SU-DHL-6 (cell line): Measurements from ENCODE around the gene PLXNB2.

ENCODE experiments used
- H2AFZ ChIP-seq: fragments of 200-600 bp; sonication (generic); 2 replicates; pipeline ENCODE4 v1.6.1; 2014; ENCODE audit warnings: low read depth, mild to moderate bottlenecking, moderate library complexity, mixed read lengths, antibody characterized with exemption, low read length; ENCODE audit not compliant: severe bottlenecking
- H3F3A ChIP-seq: fragments of 200-600 bp; shearing (Covaris generic); 2 replicates; pipeline ENCODE4 v1.6.0; 2016; ENCODE audit warnings: antibody characterized with exemption, mild to moderate bottlenecking; ENCODE audit not compliant: insufficient read depth
- H3K27ac ChIP-seq: fragments of 200-600 bp; sonication (generic); 2 replicates; pipeline ENCODE4 v1.5.1; 2016; ENCODE audit warnings: low read depth, mild to moderate bottlenecking, low read length, moderate library complexity, mixed read lengths
- H3K27me3 ChIP-seq: fragments of 200-600 bp; sonication (generic), shearing (Covaris generic); 2 replicates; pipeline ENCODE4 v1.6.0; 2014; ENCODE audit warnings: mild to moderate bottlenecking, low read length
- H3K36me3 ChIP-seq: fragments of 200-600 bp; sonication (generic); 2 replicates; pipeline ENCODE4 v1.6.1; 2014; ENCODE audit warnings: mild to moderate bottlenecking, low read length, mixed read lengths
- H3K4me2 ChIP-seq: fragments of 300-600, 200-600 bp; shearing (Covaris generic), sonication (generic); 2 replicates; pipeline ENCODE4 v1.6.0; 2014; ENCODE audit warnings: low read length, low read depth, mild to moderate bottlenecking; ENCODE audit not compliant: poor library complexity, severe bottlenecking
- H3K4me3 ChIP-seq: fragments of 200-600 bp; sonication (generic); 2 replicates; pipeline ENCODE4 v1.5.1; 2014; ENCODE audit warnings: antibody characterized with exemption, low read length, mild to moderate bottlenecking, mixed read lengths; ENCODE audit not compliant: insufficient read depth, poor library complexity, severe bottlenecking
- H3K79me2 ChIP-seq: fragments of 200-600 bp; sonication (generic); 2 replicates; pipeline ENCODE4 v1.6.1; 2014; ENCODE audit warnings: mild to moderate bottlenecking, low read length, moderate library complexity; ENCODE audit not compliant: insufficient read depth
- H3K9ac ChIP-seq: fragments of 200-600 bp; sonication (generic); 2 replicates; pipeline ENCODE4 v1.7.0; 2014; ENCODE audit warnings: mild to moderate bottlenecking, low read length
- H3K9me2 ChIP-seq: fragments of 200-600 bp; sonication (generic); replicated peaks from 2 replicates; pipeline ENCODE4 v1.6.1; 2014; ENCODE audit warnings: low read length; ENCODE audit not compliant: insufficient read depth
- H3K9me3 ChIP-seq: fragments of 200-600 bp; sonication (generic); 2 replicates; pipeline ENCODE4 v1.6.1; 2014; ENCODE audit warnings: low read length, mixed read lengths; ENCODE audit not compliant: insufficient read depth
- H4K20me1 ChIP-seq: fragments of 200-600 bp; sonication (generic); 2 replicates; pipeline ENCODE4 v1.6.1; 2014; ENCODE audit warnings: low read depth, mild to moderate bottlenecking, antibody characterized with exemption, low read length, moderate library complexity, mixed read lengths
- CTCF ChIP-seq: fragments of 200-600 bp; sonication (generic); IDR thresholded peaks from one replicate; pipeline ENCODE4 v1.5.1; 2017; ENCODE audit warnings: antibody characterized with exemption, mild to moderate bottlenecking, low read length, moderate library complexity; ENCODE audit not compliant: insufficient read depth, poor library complexity, severe bottlenecking
- EZH2phosphoT487 ChIP-seq: fragments of 200-600 bp; sonication (generic), shearing (Covaris generic); conservative IDR thresholded peaks from 2 replicates; pipeline ENCODE4 v1.6.1; 2018; ENCODE audit warnings: mild to moderate bottlenecking, antibody characterized with exemption, low read length, moderate library complexity, mixed read lengths

PLXNB2 gene

DNA sequence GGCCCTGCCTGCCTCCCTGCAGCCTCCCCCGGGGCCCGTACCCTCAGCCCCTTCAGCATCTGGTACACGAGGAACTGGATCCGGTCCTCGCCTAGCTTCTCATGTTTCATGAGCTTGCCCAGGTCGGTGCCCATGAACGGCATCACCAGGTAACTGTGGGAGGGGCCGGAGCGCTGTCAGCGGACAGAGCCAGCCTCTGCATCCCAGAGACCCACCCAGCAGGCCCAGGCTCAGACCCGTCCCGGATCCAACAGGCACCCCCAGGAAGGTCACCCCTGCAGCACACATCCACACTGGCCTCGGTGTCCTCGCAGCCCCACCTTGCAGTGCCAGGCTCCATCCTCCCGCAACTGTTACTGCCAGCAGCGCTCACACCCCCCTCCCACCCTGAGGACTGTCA is 50.4 kb downstream of the PLXNB2 start:
- Histone ChIP-seq H3F3A (peaks cover 3% of the 10 kb centered on the region; the same call in 1 of the 2 replicates), H2AFZ (no peak overlapping the region), H3K36me3 (no peaks in the 10 kb centered on the region), H3K4me2 (no peak overlapping the region), H3K4me3 (no peak overlapping the region), H3K9me3 (no peaks in the 10 kb centered on the region), H3K27ac (no peak overlapping the region), H3K9ac (no peak overlapping the region), H4K20me1 (no peaks in the 10 kb centered on the region), H3K79me2 (no peaks in the 10 kb centered on the region), H3K9me2 (no peaks in the 10 kb centered on the region), H3K27me3 (no peaks in the 10 kb centered on the region)
- TF ChIP-seq EZH2phosphoT487 (no peak), CTCF (no peak)

GRCh38 chr22:50256258-50256862 is 51.1 kb downstream of the PLXNB2 start:
- H4K20me1 ChIP-seq, result no peaks in the 10 kb centered on the region
- no peak overlapping the region for H3K4me3 ChIP-seq
- TF ChIP-seq EZH2phosphoT487, result no peak
- no peak for TF ChIP-seq CTCF
- H2AFZ ChIP-seq, result no peak overlapping the region
- no peaks in the 10 kb centered on the region for H3K9me2 ChIP-seq
- peaks cover 10% of the 10 kb centered on the region; the same call in 1 of the 2 replicates for H3F3A ChIP-seq
- no peak overlapping the region for H3K4me2 ChIP-seq
- H3K79me2 ChIP-seq, result no peaks in the 10 kb centered on the region
- no peak overlapping the region for H3K27ac ChIP-seq
- no peaks in the 10 kb centered on the region for H3K9me3 ChIP-seq
- H3K27me3 ChIP-seq, result no peaks in the 10 kb centered on the region
- H3K36me3 ChIP-seq, result no peaks in the 10 kb centered on the region
- H3K9ac ChIP-seq, result no peak overlapping the region

DNA sequence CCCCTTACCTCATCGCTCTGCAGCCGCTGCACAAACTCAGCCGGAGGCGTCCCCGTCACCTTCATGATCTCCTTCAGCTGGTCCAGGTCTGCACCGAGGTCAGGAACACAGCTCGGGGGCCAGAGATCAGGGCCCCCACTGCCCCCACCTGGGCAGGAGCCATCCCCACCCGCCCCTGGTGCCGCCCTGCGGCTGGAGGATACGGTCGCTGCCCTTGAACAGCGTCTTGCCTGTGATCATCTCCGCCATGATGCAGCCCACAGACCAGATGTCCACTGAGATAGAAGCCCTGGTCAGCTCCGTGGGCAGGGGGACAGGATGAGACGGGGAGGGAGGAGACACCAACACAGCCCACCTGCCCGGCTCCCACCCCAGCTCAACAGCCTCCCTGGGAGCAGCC is 51.8 kb downstream of the PLXNB2 start:
- Histone ChIP-seq H3K36me3 (no peaks in the 10 kb centered on the region), H3K79me2 (no peaks in the 10 kb centered on the region), H3K9me2 (no peaks in the 10 kb centered on the region), H3K9me3 (no peaks in the 10 kb centered on the region), H3K27me3 (no peaks in the 10 kb centered on the region), H4K20me1 (no peaks in the 10 kb centered on the region), H3K27ac (no peak overlapping the region), H3K9ac (no peak overlapping the region), H2AFZ (no peak overlapping the region), H3K4me3 (no peak overlapping the region), H3F3A (peaks cover 10% of the 10 kb centered on the region; the same call in 1 of the 2 replicates), H3K4me2 (no peak overlapping the region)
- TF ChIP-seq EZH2phosphoT487, result no peak
- no peak for TF ChIP-seq CTCF
